Activated T-cell treated with anti-CD3 and anti-CD28 coated beads for 24 hours (primary cell): ENCODE measurements around the gene UPK3A.

Experiments
- DNase-seq: peaks from one replicate; pipeline ENCODE4 v3.0.0-alpha.2; 2020; ENCODE audit warnings: low read depth

UPK3A gene

GRCh38 chr22:45329530-45329936, 44.8 kb downstream of the UPK3A start:
- DNase-seq, result no peak

- no peak for DNase-seq
Observed at GRCh38 chr22:45330548-45330947, 45.8 kb downstream of the UPK3A start.

- no peak for DNase-seq
Observed at GRCh38 chr22:45331486-45331885, 46.7 kb downstream of the UPK3A start.

GRCh38 chr22:45332001-45332400, 47.3 kb downstream of the UPK3A start:
- no peak for DNase-seq

- DNase-seq, result no peak
Observed at GRCh38 chr22:45334068-45334467, 49.3 kb downstream of the UPK3A start.

- no peak for DNase-seq
Observed at GRCh38 chr22:45334528-45334927, 49.8 kb downstream of the UPK3A start.

- DNase-seq, result no peak
Observed at GRCh38 chr22:45335021-45335818, 50.5 kb downstream of the UPK3A start.

- DNase-seq, result no peak
Observed at GRCh38 chr22:45335854-45336522, 51.2 kb downstream of the UPK3A start.

- no peak for DNase-seq
Observed at GRCh38 chr22:45336971-45337431, 52.3 kb downstream of the UPK3A start.

- DNase-seq, result no peak
Observed at GRCh38 chr22:45337536-45337935, 52.8 kb downstream of the UPK3A start.

- no peak for DNase-seq
Observed at GRCh38 chr22:45338795-45339194, 54.0 kb downstream of the UPK3A start.

GRCh38 chr22:45340323-45340722, 55.6 kb downstream of the UPK3A start:
- no peak for DNase-seq

- peak; percentile 36 for DNase-seq
Observed at GRCh38 chr22:45341498-45341897, 56.7 kb downstream of the UPK3A start.

GRCh38 chr22:45343143-45343542, 58.4 kb downstream of the UPK3A start:
- DNase-seq, result no peak

- DNase-seq, result no peak
Observed at GRCh38 chr22:45344334-45344733, 59.6 kb downstream of the UPK3A start.
